ACHN (cell line): ENCODE data around the gene CDX1.
"Not testable (repeated sequence)": the region's sequence is repeated elsewhere in the genome, so short reads cannot be mapped to it uniquely, and the experiment has no call there.

Source experiments
- DNase-seq: peaks from one replicate; pipeline ENCODE4 v3.0.0-alpha.2; 2015
- in situ Hi-C: cut with HindIII; loops from 2 replicates; pipeline ENCODE4 v1.10.0; 2017; ENCODE audit warnings: low sequenced_read_pairs, low pct_ligation_motif_present, low pct_unique_long_range_greater_than_20kb

Gene CDX1

DNA sequence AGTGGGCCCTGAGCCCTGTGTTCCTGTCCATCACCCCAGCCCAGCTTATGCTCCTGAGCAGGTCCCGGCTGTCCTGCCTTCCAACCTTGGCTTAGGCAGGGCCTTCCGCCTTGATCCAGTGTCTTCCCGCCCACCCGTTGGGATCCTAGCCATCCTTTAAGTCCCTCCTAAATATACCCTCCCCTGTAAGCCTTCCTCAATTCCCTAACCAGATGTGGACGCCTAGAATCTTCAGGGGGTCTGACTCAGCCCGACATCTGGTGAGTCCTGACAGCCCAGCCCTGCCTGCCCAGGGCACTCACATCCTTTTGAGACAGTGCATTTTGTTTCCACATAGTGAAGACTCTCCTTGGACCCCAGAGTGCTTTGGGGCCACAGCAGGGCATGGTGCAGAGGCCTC, 47.0 kb downstream of the CDX1 start:
- no peak for DNase-seq
- in situ Hi-C loops = no loop called here

- DNase-seq = no peak
- in situ Hi-C loops = no loop called here
Measured at GRCh38 chr5:150214289-150214688, 47.7 kb downstream of the CDX1 start.

- no peak for DNase-seq
- in situ Hi-C loops = no loop called here
Measured at GRCh38 chr5:150215979-150216944, 49.7 kb downstream of the CDX1 start.

GRCh38 chr5:150217038-150217437, 50.5 kb downstream of the CDX1 start:
- DNase-seq = no peak
- in situ Hi-C loops = no loop called here

DNA sequence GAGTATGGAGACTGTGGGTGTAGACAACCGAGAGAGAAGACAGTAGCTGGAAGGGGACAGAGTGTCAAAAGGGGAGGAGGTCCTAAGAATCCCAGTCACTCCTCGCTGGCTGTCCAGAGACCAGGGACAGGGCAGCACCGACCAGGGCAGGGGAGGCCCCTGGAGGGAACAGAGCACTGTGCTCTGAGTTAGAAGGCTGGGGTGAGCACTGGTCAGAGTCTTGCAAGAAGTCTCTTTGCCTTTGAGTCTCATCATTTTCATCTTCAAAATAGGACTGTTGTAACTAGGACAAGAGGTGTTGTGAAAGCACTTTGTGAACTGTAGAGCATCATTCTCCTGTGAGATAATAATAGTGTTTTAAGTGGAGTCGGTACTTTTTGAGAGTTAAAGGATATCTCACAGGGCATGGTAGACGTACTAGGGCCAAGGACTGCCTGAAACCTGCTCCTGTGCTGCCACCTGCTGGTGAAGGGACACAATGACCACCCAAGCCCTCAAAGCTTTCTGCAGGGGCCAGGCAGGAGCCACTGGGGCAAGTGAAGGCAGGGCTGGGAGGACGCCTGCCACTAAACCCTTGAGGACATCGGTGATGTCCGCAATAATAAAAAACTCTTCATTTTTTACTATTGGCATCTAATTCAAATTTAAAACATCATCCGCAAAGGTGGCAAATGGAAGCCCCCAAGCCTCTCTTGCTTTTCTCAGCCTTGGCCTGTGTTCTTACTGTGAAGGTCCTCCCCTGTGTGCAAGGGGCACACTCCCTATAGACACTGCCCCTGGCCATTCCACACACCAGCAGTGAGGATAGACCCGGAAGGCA, 51.5 kb downstream of the CDX1 start:
- in situ Hi-C loops = no loop called here
- DNase-seq = peak; percentile 70

DNA sequence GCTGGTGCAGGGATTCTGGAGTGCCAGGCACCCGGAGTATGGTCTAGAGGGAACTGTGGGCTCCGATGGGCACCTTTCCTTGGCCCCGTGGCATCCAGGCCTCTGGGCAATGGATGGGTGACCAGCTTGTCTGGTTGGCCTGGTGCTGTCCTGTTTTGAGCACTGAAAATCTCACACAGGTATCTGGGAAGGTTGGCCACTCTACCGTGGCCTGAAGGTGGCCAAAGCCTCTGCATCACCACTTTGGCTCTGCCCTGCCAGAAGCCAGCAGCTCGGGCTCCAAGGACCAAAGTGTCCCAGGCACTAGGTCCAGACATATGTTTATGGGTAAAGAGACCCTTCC, 52.1 kb downstream of the CDX1 start:
- no peak for DNase-seq
- in situ Hi-C loops = no loop called here

DNA sequence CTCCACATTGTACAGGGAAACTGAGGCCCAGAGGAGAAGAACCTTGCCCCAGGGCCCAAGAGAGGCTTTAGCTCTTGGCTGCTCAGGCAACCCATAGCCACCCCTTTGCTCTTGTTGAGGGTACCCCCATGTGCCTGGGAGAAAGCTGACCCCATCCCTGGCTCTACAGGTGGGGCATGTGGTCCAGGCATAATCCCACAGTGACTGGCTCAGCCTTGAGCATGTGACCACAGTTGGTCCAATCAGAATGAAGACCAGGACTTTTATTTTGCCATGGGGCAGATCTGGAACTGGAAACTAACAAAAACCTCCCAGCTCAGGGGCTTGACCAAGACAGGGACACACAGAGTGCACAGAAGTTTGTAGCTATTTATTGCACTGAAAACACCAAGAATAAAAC, 52.6 kb downstream of the CDX1 start:
- DNase-seq = no peak
- in situ Hi-C loops = no loop called here

DNA sequence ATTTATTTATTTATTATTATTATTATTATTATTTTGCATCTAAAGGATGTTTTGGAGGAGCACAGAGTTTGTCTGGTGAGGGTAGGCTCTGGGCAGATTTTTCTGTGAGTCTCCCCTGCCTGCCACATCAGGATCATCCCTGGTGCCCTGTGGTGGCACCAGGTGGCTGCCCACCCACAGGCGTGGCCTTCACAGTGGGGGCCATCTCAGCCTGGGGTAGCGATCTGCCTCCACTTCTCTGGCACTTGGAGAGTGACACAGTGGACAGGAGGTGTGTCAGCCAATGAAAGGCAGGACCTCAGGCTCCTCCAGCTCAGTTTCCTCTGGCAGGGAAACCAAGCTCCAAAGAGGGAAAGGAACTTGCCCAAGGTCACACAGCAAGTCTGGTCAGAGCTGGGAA, 53.3 kb downstream of the CDX1 start:
- in situ Hi-C loops = no loop called here
- no peak for DNase-seq

DNA sequence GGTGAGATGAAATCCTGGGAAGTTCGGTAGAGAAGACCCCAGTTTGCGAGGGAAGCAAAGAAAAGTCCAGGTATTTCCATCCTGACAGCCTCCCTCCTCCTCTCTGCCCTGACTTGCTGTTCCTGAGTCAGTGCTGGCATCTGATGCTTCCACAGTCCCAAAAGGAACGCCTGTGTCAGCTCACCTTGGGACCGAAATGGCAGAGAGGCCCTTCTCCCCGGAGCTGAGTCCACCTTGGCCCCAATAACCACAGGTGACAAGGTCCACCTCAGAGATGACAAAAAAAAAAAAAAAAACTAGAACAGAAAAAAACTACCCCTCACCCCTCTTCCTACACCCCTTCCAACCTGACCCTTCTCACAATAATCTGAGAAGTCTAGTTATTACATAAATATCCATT, 54.9 kb downstream of the CDX1 start:
- in situ Hi-C loops = no loop called here

DNA sequence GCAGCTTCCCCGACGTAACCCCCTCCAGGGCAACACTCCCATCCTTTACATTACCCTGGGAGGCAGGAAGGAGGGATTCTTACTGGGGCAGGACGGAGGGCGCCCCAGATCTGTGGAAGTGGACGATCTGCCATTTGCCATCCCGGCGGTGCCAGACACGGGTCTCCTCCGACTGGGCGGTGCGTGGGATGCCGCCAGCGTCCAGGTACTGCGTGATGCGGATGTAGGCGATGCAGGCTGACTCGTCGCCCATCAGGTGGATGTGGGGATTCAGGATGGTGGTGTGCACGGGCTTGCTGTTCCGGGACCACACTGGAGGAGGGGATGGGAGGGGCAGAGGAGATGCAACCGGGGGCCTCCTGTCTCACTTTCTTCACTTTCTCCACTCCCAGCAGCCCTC, 56.3 kb downstream of the CDX1 start:
- in situ Hi-C loops = no loop called here

More for the DNA sequence above, 54.9 kb downstream of the CDX1 start:
- no peak for DNase-seq

DNA sequence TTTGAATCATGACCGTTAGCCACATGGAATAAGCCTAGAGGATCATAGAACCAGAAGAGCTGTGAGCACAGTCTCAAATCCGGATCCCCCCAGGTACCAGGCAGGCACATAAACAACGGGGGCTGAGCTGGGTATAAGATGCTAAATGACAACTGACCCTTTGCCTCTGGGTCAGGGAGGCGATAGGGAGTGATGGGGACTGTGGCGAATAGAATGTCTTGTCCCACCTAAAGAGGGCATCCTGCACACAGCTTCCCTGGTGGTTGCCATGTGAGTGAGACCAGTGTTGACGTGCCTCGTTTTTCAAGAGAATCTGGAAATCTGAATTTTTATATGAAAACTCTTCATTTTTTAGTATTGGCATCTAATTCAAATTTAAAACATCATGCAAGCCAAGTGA, 56.9 kb downstream of the CDX1 start:
- in situ Hi-C loops = no loop called here
- no peak for DNase-seq

More for the DNA sequence above, 56.3 kb downstream of the CDX1 start:
- no peak for DNase-seq

GRCh38 chr5:150224483-150225027, 58.0 kb downstream of the CDX1 start:
- no peak for DNase-seq

GRCh38 chr5:150227036-150227435, 60.5 kb downstream of the CDX1 start:
- no peak for DNase-seq
- in situ Hi-C loops = no loop called here

More at GRCh38 chr5:150224483-150225027, 58.0 kb downstream of the CDX1 start:
- in situ Hi-C loops = no loop called here

DNA sequence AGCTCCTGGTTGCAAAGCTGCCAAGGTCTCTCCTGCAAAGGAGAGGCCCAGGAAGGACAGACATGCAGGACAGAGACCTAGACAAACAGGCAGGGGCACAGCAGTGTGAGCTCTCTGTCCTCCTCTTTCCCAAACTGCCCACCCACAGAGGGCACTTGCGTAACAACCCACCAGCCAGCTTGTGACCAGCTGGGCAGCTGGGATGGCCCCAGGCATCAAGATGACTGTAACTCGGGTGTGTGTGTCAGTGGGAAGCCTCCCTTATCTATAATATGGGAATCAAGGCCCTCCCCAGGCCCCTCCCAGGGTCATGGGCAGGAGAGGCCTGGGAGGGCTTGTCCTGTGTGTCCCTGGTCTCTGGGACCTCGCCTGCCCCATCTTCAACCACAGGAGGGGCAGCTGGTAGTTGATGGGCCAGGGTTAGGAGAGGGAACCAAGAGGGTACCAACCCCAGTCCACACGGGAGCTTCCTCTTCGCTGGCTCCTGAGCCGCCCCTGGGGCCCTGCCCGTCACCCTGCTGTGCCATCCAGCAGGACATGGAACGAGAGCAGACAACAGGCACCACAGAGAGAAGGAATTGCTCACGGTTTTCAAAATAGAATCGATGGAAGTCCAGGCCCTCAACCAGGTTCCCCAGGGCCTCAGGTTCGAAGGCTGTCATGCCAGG, 61.2 kb downstream of the CDX1 start:
- DNase-seq = no peak
- in situ Hi-C loops = no loop called here

- in situ Hi-C loops = no loop called here
- no peak for DNase-seq
Measured at GRCh38 chr5:150229571-150229970, 63.0 kb downstream of the CDX1 start.

- in situ Hi-C loops = no loop called here
Measured at GRCh38 chr5:150230842-150231241, 64.3 kb downstream of the CDX1 start.

DNA sequence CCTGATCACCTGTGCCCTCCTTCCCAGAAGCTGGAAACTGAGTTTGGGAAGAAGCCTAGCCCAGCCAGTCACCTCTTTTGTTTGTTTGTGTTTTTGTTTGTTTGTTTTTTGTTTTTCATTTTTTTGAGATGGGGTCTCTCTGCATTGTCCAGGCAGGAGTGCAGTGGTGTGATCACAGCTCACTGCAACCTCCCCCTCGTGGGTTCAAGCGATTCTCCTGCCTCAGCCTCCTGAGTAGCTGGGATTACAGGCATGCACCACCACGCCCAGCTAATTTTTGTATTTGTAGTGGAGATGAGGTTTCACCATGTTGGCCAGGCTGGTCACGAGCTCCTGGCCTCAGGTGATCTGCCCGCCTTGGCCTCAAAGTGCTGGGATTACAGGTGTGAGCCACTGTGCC, 67.1 kb downstream of the CDX1 start:
- in situ Hi-C loops, DNase-seq: not testable (repeated sequence)

More at GRCh38 chr5:150230842-150231241, 64.3 kb downstream of the CDX1 start:
- DNase-seq = no peak
